Muscle of leg (tissue), 11 donors: ENCODE results near the gene COLEC12. TPM values are rescaled to one million over a fixed set of nuclear protein-coding genes. Genes with fewer than 3 reads are reported as not detected.
A peak's percentile ranks its signal among the peaks of the same experiment; 100 is the strongest.

Source experiments
- DNase-seq: peaks from one replicate; pipeline ENCODE4 v3.0.0; 2013
- H3K27ac ChIP-seq: one replicate; pipeline ENCODE4 v1.5.1; 2013; ENCODE audit warnings: mild to moderate bottlenecking, low read length, control low read depth
- H3K27me3 ChIP-seq: one replicate; pipeline ENCODE4 v1.6.1; 2013; ENCODE audit warnings: low read length; ENCODE audit not compliant: control insufficient read depth, insufficient read depth
- H3K36me3 ChIP-seq: one replicate; pipeline ENCODE4 v1.6.1; 2013; ENCODE audit warnings: low read length; ENCODE audit not compliant: control insufficient read depth, insufficient read depth
- H3K4me1 ChIP-seq: one replicate; pipeline ENCODE4 v1.6.1; 2013; ENCODE audit warnings: low read length; ENCODE audit not compliant: control insufficient read depth, insufficient read depth
- H3K4me3 ChIP-seq: one replicate; pipeline ENCODE4 v1.5.1; 2013; ENCODE audit warnings: low read length, control low read depth
- H3K9me3 ChIP-seq: replicated peaks from 2 replicates; pipeline ENCODE4 v1.6.1; 2013; ENCODE audit warnings: low read depth, low read length; ENCODE audit not compliant: control insufficient read depth
- WGBS: methylation state at CpG from one replicate; pipeline ENCODE4 v1.1.5; 2013; ENCODE audit warnings: missing lambda C conversion rate; ENCODE audit not compliant: insufficient coverage; 5-methylcytosine and 5-hydroxymethylcytosine counted together
- polyA plus RNA-seq, 8 donors: library from polyadenylated mRNA; unstranded; fragments of 120-200 nt; gene quantifications; one replicate each; pipeline versions ENCODE4 v1.2.1 to v1.2.3, GENCODE V29; 2013; ENCODE audit warnings: inconsistent platforms in 1 of 8, low replicate concordance in 1 of 8; ENCODE audit not compliant: insufficient read length in 8 of 8, insufficient read depth in 1 of 8
- total RNA-seq: library from RNA; stranded (reverse); fragments of 120-200 nt; gene quantifications from one replicate; pipeline ENCODE4 v1.2.4, GENCODE V29; 2013

The COLEC12 gene
- total and polyA plus RNA-seq, 9 donors: 41.1 to 83.6 (median 59.9) TPM

GRCh38 chr18:477565-477964 is 22.9 kb downstream of the COLEC12 start:
- no peak overlapping the region for H3K27ac ChIP-seq
- WGBS: no CpG with 5 or more reads among the region's 2 CpGs
- no peaks in the 10 kb centered on the region for H3K9me3 ChIP-seq

GRCh38 chr18:476251-476664 is 24.2 kb downstream of the COLEC12 start:
- H3K4me3 ChIP-seq: no peak overlapping the region
- 0% methylated on average over 1 of the region's 6 CpGs for WGBS
- no peaks in the 10 kb centered on the region for H3K36me3 ChIP-seq
- no peaks in the 10 kb centered on the region for H3K9me3 ChIP-seq
- no peaks in the 10 kb centered on the region for H3K27me3 ChIP-seq
- H3K4me1 ChIP-seq: peaks cover 31% of the 10 kb centered on the region
- peak overlapping the region; percentile 76 for H3K27ac ChIP-seq
- peak; percentile 50 for DNase-seq

More at GRCh38 chr18:477565-477964, 22.9 kb downstream of the COLEC12 start:
- no peak for DNase-seq
- Histone ChIP-seq H3K4me1 (peaks cover 31% of the 10 kb centered on the region), H3K4me3 (no peak overlapping the region), H3K36me3 (no peaks in the 10 kb centered on the region), H3K27me3 (no peaks in the 10 kb centered on the region)

GRCh38 chr18:475202-476031 is 25.1 kb downstream of the COLEC12 start:
- H3K4me1 ChIP-seq: peaks cover 31% of the 10 kb centered on the region
- no peaks in the 10 kb centered on the region for H3K9me3 ChIP-seq
- peak; percentile 80 for DNase-seq
- 4% methylated on average over 4 of the region's 12 CpGs for WGBS
- H3K27ac ChIP-seq: peak overlapping the region; percentile 76
- H3K4me3 ChIP-seq: no peak overlapping the region
- H3K27me3 ChIP-seq: no peaks in the 10 kb centered on the region
- no peaks in the 10 kb centered on the region for H3K36me3 ChIP-seq

- Histone ChIP-seq H3K4me1 (peaks cover 27% of the 10 kb centered on the region), H3K27ac (peak overlapping the region; percentile 6), H3K36me3 (no peaks in the 10 kb centered on the region), H3K9me3 (no peaks in the 10 kb centered on the region), H3K4me3 (no peak overlapping the region), H3K27me3 (no peaks in the 10 kb centered on the region)
- WGBS: 76% methylated on average over 3 of the region's 4 CpGs
- DNase-seq: no peak
Measured at GRCh38 chr18:474416-474815, 26.1 kb downstream of the COLEC12 start.

GRCh38 chr18:473802-474201 is 26.7 kb downstream of the COLEC12 start:
- Histone ChIP-seq H3K27ac (no peak overlapping the region), H3K36me3 (no peaks in the 10 kb centered on the region), H3K4me1 (peaks cover 25% of the 10 kb centered on the region), H3K4me3 (no peak overlapping the region), H3K27me3 (no peaks in the 10 kb centered on the region), H3K9me3 (no peaks in the 10 kb centered on the region)
- DNase-seq: no peak
- no CpG with 5 or more reads among the region's 1 CpG for WGBS

GRCh38 chr18:471716-472115 is 28.8 kb downstream of the COLEC12 start:
- DNase-seq: no peak
- Histone ChIP-seq H3K9me3 (no peaks in the 10 kb centered on the region), H3K36me3 (no peaks in the 10 kb centered on the region), H3K27me3 (no peaks in the 10 kb centered on the region), H3K4me1 (peaks cover 25% of the 10 kb centered on the region), H3K4me3 (no peak overlapping the region), H3K27ac (no peak overlapping the region)
- WGBS: no CpG with 5 or more reads among the region's 3 CpGs

- H3K27ac ChIP-seq: no peak overlapping the region
- WGBS: no CpG with 5 or more reads among the region's 5 CpGs
- H3K9me3 ChIP-seq: no peaks in the 10 kb centered on the region
- H3K4me1 ChIP-seq: peaks cover 20% of the 10 kb centered on the region
- H3K36me3 ChIP-seq: no peaks in the 10 kb centered on the region
- peak; percentile 69 for DNase-seq
- no peak overlapping the region for H3K4me3 ChIP-seq
- H3K27me3 ChIP-seq: no peaks in the 10 kb centered on the region
Measured at GRCh38 chr18:470661-471501, 29.6 kb downstream of the COLEC12 start.

GRCh38 chr18:468955-469790 is 31.3 kb downstream of the COLEC12 start:
- no peak overlapping the region for H3K27ac ChIP-seq
- peak; percentile 60 for DNase-seq
- H3K27me3 ChIP-seq: no peaks in the 10 kb centered on the region
- H3K9me3 ChIP-seq: no peaks in the 10 kb centered on the region
- H3K4me1 ChIP-seq: peaks cover 7% of the 10 kb centered on the region
- 50% methylated on average over 4 of the region's 13 CpGs for WGBS
- H3K36me3 ChIP-seq: no peaks in the 10 kb centered on the region
- no peak overlapping the region for H3K4me3 ChIP-seq

GRCh38 chr18:463827-464541 is 36.5 kb downstream of the COLEC12 start:
- H3K27me3 ChIP-seq: no peaks in the 10 kb centered on the region
- no peak overlapping the region for H3K27ac ChIP-seq
- no peaks in the 10 kb centered on the region for H3K9me3 ChIP-seq
- H3K36me3 ChIP-seq: no peaks in the 10 kb centered on the region
- WGBS: 25% methylated on average over 9 of the region's 12 CpGs
- H3K4me3 ChIP-seq: no peak overlapping the region
- DNase-seq: peak; percentile 63
- peaks cover 12% of the 10 kb centered on the region for H3K4me1 ChIP-seq
